Smooth muscle cell (in vitro differentiated cells): ENCODE data around the gene EEF2. TPM values are rescaled to one million over a fixed set of nuclear protein-coding genes. Genes with fewer than 3 reads are reported as not detected.
A peak's percentile ranks its signal among the peaks of the same experiment; 100 is the strongest.

ENCODE experiments used
- DNase-seq: peaks from one replicate; lab custom pipeline; 2025; ENCODE audit not compliant: unreplicated experiment; lab: John Stamatoyannopoulos, UW
- H2AFZ ChIP-seq: fragments of 200-600 bp; sonication (generic); 2 replicates; pipeline ENCODE4 v1.6.0; 2016; ENCODE audit warnings: antibody characterized with exemption, low read depth, mild to moderate bottlenecking
- H3F3A ChIP-seq: fragments of 200-600 bp; sonication (generic); 2 replicates; pipeline ENCODE4 v1.6.0; 2017; ENCODE audit warnings: antibody characterized with exemption, low read depth
- H3K27ac ChIP-seq: fragments of 200-600 bp; sonication (generic); 2 replicates; pipeline ENCODE4 v1.5.1; 2016; ENCODE audit warnings: low read depth, mild to moderate bottlenecking
- H3K27me3 ChIP-seq: fragments of 200-600 bp; sonication (generic); 2 replicates; pipeline ENCODE4 v1.6.1; 2016; ENCODE audit warnings: low read depth, mild to moderate bottlenecking
- H3K36me3 ChIP-seq: fragments of 200-600 bp; sonication (generic); 2 replicates; pipeline ENCODE4 v1.5.1; 2016; ENCODE audit warnings: low read depth
- H3K4me1 ChIP-seq: fragments of 200-600 bp; sonication (generic); 2 replicates; pipeline ENCODE4 v1.5.1; 2016; ENCODE audit warnings: low read depth
- H3K4me2 ChIP-seq: fragments of 200-600 bp; sonication (generic); 2 replicates; pipeline ENCODE4 v1.6.0; 2016; ENCODE audit warnings: mild to moderate bottlenecking
- H3K4me3 ChIP-seq: fragments of 200-600 bp; sonication (generic); 2 replicates; pipeline ENCODE4 v1.5.1; 2016; ENCODE audit warnings: mild to moderate bottlenecking
- H3K79me2 ChIP-seq: fragments of 200-600 bp; sonication (generic); 2 replicates; pipeline ENCODE4 v1.6.0; 2016; ENCODE audit warnings: low read depth, mild to moderate bottlenecking
- H3K9ac ChIP-seq: fragments of 200-600 bp; sonication (generic); 2 replicates; pipeline ENCODE4 v1.6.0; 2016; ENCODE audit warnings: low read depth
- H3K9me3 ChIP-seq: fragments of 200-600 bp; sonication (generic); replicated peaks from 2 replicates; pipeline ENCODE4 v1.5.1; 2016; ENCODE audit warnings: low read depth
- H4K20me1 ChIP-seq: fragments of 200-600 bp; sonication (generic); 2 replicates; pipeline ENCODE4 v1.6.0; 2016; ENCODE audit warnings: low read depth
- WGBS: methylation state at CpG from one replicate; pipeline ENCODE4 v1.1.7; 2016; ENCODE audit warnings: low lambda C conversion rate; 5-methylcytosine and 5-hydroxymethylcytosine counted together
- polyA plus RNA-seq: library from polyadenylated mRNA; unstranded; fragments of >200 nt; fragmentation: Nextera tagmentation; extraction: Ambion mirVana; gene quantifications from 2 replicates; pipeline ENCODE4 v1.2.1, GENCODE V29; 2016
- total RNA-seq: library from RNA; depleted of rRNA; stranded (reverse); fragments of >200 nt; gene quantifications from 2 replicates; pipeline ENCODE4 v1.2.3, GENCODE V29; 2014
- TF ChIP-seq, protein P1 (sequence below): fragments of 200-600 bp; sonication (generic); IDR thresholded peaks from 2 replicates; pipeline ENCODE4 v1.5.1; 2017; ENCODE audit warnings: borderline replicate concordance, mild to moderate bottlenecking, antibody characterized with exemption; ENCODE audit not compliant: insufficient read depth, poor library complexity, severe bottlenecking

EEF2 gene
- total and polyA plus RNA-seq, 2 experiments from 2014 or later: 365 to 903 TPM

DNA sequence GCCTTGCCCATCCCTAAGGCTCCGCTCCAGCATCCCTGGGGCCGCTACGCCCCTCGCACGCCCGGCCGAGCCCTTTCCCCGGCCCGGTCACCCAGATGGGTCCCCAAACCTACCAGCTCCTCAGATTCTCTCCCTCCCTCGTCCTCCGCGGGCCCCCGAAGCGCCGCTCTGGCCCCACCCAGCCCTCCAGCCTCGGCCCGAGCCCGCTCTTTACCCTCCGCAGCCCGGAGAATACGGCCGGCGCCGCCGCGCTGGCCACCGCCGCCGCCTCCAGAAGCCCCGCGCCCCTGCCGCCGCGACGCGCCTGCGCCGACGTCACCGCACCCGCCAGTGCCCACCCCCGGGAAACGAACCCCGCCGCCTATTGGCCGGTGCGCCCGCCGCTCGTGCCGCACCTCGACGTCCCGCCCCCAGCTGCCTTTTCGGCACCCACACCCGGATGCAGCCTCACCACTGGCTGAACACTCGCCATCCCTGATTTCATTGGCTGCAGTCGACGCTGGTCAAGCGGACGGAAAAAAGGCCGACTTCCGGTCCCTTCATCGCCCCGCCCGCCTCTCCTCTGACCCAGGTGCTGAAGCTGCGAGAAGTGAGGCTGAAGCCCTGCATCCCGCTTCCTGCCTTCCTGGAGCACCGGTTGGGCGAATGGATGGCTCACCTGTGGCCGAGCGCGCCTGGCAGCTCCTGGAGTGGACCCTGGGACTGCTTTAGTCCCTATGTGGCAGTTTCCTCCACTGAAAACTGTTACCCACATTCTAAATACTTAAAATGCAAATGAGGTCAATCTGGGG, 14.3 kb downstream of the EEF2 start, which contains the start of gene DAPK3:
DAPK3 (minus strand) TSS at position 292 of the 791 bp plus-strand sequence. CDS start 1,364 bp downstream, outside the sequence.
- DNase-seq: peak; percentile 89
- Histone ChIP-seq H3F3A (peaks cover 42% of the 10 kb centered on the region), H3K27me3 (no peaks in the 10 kb centered on the region), H3K4me2 (peak within 1 kb of the TSS; percentile 96), H3K27ac (peak within 1 kb of the TSS; percentile 99), H3K9me3 (no peaks in the 10 kb centered on the region), H3K4me3 (peak within 1 kb of the TSS; percentile 99), H3K36me3 (no peaks in the 10 kb centered on the region), H2AFZ (no peak within 1 kb of the TSS), H3K79me2 (peaks cover 44% of the 10 kb centered on the region), H4K20me1 (peaks cover 70% of the 10 kb centered on the region), H3K9ac (peak within 1 kb of the TSS; percentile 99), H3K4me1 (peaks cover 15% of the 10 kb centered on the region)
- TF ChIP-seq, protein P1, sequence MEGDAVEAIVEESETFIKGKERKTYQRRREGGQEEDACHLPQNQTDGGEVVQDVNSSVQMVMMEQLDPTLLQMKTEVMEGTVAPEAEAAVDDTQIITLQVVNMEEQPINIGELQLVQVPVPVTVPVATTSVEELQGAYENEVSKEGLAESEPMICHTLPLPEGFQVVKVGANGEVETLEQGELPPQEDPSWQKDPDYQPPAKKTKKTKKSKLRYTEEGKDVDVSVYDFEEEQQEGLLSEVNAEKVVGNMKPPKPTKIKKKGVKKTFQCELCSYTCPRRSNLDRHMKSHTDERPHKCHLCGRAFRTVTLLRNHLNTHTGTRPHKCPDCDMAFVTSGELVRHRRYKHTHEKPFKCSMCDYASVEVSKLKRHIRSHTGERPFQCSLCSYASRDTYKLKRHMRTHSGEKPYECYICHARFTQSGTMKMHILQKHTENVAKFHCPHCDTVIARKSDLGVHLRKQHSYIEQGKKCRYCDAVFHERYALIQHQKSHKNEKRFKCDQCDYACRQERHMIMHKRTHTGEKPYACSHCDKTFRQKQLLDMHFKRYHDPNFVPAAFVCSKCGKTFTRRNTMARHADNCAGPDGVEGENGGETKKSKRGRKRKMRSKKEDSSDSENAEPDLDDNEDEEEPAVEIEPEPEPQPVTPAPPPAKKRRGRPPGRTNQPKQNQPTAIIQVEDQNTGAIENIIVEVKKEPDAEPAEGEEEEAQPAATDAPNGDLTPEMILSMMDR: no peak
- 2% methylated on average over 38 of the region's 73 CpGs for WGBS

DNA sequence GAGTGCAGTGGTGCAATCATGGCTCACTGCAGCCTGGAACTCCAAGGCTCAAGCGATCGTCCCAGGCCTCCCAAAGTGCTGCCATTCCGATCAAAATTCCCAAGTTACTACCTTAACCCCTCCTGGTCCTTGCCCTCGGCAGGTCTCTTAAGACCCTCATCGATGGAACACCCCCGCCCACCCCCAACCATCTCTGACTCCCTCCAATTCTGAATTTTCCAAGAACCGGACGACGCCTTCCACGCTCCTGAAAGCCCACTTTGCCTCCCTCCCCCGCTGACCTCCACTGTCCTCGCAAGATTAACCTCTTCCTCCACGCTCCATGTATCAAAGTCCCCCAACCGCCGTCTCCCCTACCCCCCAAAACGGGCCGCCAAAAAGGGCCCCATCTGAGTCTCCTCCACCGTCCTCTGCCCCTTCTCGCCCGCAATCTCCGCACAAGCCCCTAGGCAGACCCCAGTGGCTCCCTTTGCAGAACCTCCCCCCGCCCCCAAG, 14.9 kb downstream of the EEF2 start:
- H3K9ac ChIP-seq: peak overlapping the region; percentile 99
- peaks cover 15% of the 10 kb centered on the region for H3K4me1 ChIP-seq
- WGBS: 1% methylated on average over 17 of the region's 22 CpGs
- DNase-seq: no peak
- H2AFZ ChIP-seq: no peak overlapping the region
- H3K4me2 ChIP-seq: peak overlapping the region; percentile 96
- peak overlapping the region; percentile 99 for H3K4me3 ChIP-seq
- peak overlapping the region; percentile 99 for H3K27ac ChIP-seq
- no peaks in the 10 kb centered on the region for H3K27me3 ChIP-seq
- peaks cover 70% of the 10 kb centered on the region for H4K20me1 ChIP-seq
- no peaks in the 10 kb centered on the region for H3K9me3 ChIP-seq
- peaks cover 45% of the 10 kb centered on the region for H3K79me2 ChIP-seq
- TF ChIP-seq, protein P1: no peak
- no peaks in the 10 kb centered on the region for H3K36me3 ChIP-seq
- peaks cover 36% of the 10 kb centered on the region for H3F3A ChIP-seq

DNA sequence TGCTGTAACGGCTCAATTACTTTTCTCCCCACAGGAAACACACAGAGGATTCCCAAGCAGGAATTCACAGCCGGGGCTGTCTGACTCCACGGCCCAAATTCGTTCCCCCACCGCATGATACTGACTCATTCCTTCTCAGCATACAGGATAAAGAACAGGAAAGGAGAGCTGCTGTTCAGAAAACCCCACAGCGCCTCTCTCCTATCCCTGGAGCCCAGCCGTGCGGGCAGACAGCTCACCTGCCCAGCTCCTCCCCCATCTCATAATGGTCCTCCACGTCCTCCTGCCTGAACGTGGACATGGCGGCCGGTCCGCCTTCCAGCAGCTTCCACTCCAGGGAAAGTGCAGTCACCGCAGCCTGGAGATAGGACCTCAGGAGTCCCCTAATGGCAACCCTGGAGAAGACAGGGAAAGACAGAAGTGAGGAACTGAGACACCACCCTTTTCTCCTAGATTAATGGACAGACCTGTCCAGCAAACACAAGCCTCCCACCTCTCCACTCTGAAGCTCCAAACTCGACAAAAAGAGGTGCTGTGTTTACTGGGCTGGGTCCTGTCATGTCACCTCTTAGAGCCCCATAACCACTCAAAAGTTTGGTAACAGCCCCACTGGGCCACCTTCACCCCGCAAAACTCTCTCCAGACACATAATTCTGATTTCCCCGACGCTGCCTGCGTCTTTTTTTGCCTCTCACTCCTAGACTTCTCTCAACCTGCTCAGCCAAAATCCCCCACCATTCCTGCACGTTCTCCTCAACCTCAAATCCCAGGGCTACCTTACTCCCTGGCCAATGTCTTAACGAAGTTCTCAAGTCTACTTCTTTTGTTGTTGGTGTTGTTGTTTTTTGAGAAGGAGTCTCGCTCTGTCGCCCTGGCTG, 15.6 kb downstream of the EEF2 start:
- Histone ChIP-seq H3K4me3 (peak overlapping the region; percentile 99), H3K79me2 (peaks cover 48% of the 10 kb centered on the region), H2AFZ (no peak overlapping the region), H3K9me3 (no peaks in the 10 kb centered on the region), H3K9ac (peak overlapping the region; percentile 99), H3F3A (peaks cover 31% of the 10 kb centered on the region), H3K4me1 (peaks cover 15% of the 10 kb centered on the region), H4K20me1 (peaks cover 71% of the 10 kb centered on the region), H3K27me3 (no peaks in the 10 kb centered on the region), H3K4me2 (peak overlapping the region; percentile 96), H3K27ac (peak overlapping the region; percentile 99), H3K36me3 (no peaks in the 10 kb centered on the region)
- peak; percentile 24 for DNase-seq
- 2% methylated on average over 23 of the region's 23 CpGs for WGBS
- TF ChIP-seq, protein P1: peak; percentile 14
